Bronchial epithelial cell (primary cell): ENCODE results near the gene MICAL3. TPM values are rescaled to one million over a fixed set of nuclear protein-coding genes. Genes with fewer than 3 reads are reported as not detected.

ENCODE experiments used
- DNase-seq: peaks from one replicate; pipeline ENCODE4 v3.0.0-alpha.2; 2010; ENCODE audit warnings: low read depth
- FAIRE-seq: peaks from 2 replicates; lab custom pipeline; 2011; peaks lifted over from hg19 to GRCh38; lab: Jason Lieb, UNC
- H3K27me3 ChIP-seq: 2 replicates; pipeline ENCODE4 v1.5.1; 2011; ENCODE audit warnings: low read length; ENCODE audit not compliant: control insufficient read depth, insufficient read depth
- H3K36me3 ChIP-seq: 2 replicates; pipeline ENCODE4 v1.5.1; 2011; ENCODE audit warnings: low read length; ENCODE audit not compliant: control insufficient read depth, insufficient read depth
- H3K4me3 ChIP-seq: 2 replicates; pipeline ENCODE4 v1.5.1; 2011; ENCODE audit warnings: mild to moderate bottlenecking, low read depth, low read length, control low read depth
- total RNA-seq: library from RNA; depleted of rRNA; stranded (reverse); fragments of >200 nt; gene quantifications from 2 replicates; pipeline ENCODE4 v1.2.1, GENCODE V29; 2014
- TF ChIP-seq, protein P1 (sequence below): IDR thresholded peaks from 2 replicates; pipeline ENCODE4 v1.5.1; 2011; ENCODE audit warnings: mild to moderate bottlenecking, moderate library complexity, low read length, control low read depth, inconsistent platforms; ENCODE audit not compliant: insufficient read depth, severe bottlenecking

Gene MICAL3
- total RNA-seq, 1 donor from 2014 or later = 13.4 TPM

DNA sequence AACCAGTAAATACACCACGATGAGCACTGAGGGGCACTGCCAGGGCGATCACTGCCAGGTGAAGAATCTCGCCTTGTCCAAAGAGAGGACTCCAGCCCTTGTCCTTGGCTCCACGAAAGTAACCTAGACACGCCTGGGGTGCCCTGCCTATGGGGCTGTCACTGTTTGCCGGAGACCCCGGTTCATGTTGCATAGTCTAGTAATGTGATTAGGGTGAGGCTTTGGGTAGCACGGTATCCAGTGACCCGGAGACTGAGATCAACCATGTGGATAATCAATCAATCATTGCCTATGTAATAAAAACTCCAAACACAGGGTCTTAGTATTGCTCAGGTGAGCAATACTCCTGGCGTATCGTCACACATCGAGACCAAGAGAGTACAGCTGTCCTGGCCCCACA is 190.9 kb downstream of the MICAL3 start:
- H3K4me3 ChIP-seq = no peak overlapping the region
- TF ChIP-seq, protein P1, sequence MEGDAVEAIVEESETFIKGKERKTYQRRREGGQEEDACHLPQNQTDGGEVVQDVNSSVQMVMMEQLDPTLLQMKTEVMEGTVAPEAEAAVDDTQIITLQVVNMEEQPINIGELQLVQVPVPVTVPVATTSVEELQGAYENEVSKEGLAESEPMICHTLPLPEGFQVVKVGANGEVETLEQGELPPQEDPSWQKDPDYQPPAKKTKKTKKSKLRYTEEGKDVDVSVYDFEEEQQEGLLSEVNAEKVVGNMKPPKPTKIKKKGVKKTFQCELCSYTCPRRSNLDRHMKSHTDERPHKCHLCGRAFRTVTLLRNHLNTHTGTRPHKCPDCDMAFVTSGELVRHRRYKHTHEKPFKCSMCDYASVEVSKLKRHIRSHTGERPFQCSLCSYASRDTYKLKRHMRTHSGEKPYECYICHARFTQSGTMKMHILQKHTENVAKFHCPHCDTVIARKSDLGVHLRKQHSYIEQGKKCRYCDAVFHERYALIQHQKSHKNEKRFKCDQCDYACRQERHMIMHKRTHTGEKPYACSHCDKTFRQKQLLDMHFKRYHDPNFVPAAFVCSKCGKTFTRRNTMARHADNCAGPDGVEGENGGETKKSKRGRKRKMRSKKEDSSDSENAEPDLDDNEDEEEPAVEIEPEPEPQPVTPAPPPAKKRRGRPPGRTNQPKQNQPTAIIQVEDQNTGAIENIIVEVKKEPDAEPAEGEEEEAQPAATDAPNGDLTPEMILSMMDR = no peak
- no peaks in the 10 kb centered on the region for H3K27me3 ChIP-seq
- DNase-seq (no peak), FAIRE-seq (no peak)
- H3K36me3 ChIP-seq = peaks cover 8% of the 10 kb centered on the region

DNA sequence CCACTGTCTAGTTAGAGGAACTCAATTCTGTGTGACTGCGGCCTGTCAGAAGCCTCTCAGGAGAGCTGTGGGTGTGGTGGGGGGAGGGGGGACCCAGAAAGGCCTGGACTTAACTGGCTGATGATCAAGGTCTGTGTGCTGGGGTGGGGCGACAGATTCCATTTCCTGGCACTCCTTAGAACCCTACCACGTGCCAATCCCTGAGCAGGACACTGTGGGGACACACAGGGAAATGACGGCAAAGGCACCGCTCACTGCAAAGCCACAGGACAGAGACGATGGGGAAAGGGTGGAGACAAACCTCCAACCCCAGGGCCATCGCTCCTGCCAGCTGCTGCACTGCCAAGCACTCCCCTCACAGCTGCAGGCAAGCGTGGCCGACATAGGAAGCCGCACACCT is 191.7 kb downstream of the MICAL3 start:
- TF ChIP-seq, protein P1 = no peak
- FAIRE-seq = no peak

DNA sequence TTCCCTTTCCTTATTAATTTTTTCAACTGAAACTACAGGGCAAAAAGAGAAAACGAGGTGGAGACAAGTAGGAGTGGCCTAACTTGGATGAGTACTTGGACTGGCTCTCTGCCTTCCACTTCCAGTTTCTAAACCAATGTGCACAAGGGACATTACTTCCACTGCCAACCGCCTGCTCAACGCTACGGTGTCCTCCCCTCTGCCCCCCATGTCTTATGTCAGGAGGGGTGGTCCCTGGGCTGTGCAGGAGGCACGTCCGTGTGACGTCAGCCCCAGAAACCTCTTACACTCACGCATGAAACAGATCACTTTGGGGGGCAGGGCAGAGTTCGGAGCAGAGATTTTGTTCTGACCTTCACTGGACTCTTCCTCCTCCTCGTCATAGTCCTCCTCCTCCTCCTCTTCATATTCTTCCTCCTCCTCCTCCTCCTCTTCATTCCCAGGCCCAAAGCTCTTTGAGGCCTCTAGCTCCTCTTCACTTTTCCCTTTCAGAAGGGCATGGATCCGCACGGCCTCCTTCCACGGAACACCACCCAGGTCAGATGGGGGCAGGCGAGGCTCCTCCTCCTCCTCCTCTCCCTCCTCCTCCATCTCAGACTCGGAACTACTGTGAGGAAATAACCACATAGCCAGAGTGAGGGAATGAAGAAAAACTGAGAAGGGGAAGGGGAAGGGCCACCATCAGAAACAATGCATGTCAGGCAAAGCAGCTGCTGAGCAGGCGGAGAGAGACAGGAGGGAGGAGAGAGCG is 192.7 kb downstream of the MICAL3 start:
- H3K36me3 ChIP-seq = peaks cover 13% of the 10 kb centered on the region
- TF ChIP-seq, protein P1 = no peak
- no peak for DNase-seq
- FAIRE-seq = no peak
- no peak overlapping the region for H3K4me3 ChIP-seq
- H3K27me3 ChIP-seq = no peaks in the 10 kb centered on the region

More for the DNA sequence above, 191.7 kb downstream of the MICAL3 start:
- Histone ChIP-seq H3K4me3 (no peak overlapping the region), H3K36me3 (peaks cover 8% of the 10 kb centered on the region), H3K27me3 (no peaks in the 10 kb centered on the region)
- DNase-seq = no peak

DNA sequence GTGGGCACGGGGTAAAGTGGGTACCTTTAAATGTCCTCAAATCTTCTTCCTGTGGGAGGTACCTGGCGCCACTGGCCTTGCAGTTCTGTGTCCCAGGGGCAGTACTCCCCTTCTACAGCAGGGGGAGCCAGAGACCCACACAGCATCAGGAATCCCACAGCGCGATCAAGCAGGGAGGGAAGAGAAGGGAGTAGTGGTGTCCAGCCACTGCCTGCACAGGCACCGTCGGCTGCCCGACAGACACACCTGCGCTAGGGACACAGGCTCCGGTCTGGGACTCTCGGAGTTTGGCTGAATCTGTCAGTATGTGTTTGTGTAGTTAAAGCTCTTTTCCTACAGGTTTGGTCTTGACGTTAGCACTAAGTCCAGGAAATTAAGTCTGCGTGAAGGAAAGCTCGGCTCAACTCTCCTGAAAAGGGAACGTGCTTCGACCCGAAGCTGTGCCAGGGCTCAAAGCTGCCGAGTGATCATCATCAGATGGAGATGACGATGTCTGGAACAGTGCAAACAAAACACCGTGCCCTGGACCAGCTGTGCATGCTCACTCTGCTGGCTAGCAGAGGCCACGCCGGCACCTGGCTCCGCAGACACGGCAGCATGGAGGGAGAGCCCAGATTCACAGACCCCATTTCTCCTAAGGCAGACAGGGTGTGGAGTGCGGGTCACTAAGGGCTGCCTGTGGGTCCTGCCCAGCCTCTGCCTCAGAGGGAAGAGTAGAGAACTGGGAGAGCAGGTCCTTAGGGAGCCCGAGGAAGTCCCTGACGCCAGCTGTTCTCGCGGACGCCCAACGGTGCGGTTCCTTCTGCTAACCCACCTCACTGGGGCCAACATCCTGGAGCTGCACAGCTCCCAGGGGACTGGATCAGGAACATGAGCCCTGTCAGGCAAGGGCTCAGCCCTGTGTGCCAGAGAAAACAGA is 194.1 kb downstream of the MICAL3 start:
- TF ChIP-seq, protein P1 = peak; percentile 95
- DNase-seq = peak; percentile 78
- peak; percentile 99 for FAIRE-seq
- H3K4me3 ChIP-seq = no peak overlapping the region
- H3K36me3 ChIP-seq = peaks cover 17% of the 10 kb centered on the region
- H3K27me3 ChIP-seq = no peaks in the 10 kb centered on the region

DNA sequence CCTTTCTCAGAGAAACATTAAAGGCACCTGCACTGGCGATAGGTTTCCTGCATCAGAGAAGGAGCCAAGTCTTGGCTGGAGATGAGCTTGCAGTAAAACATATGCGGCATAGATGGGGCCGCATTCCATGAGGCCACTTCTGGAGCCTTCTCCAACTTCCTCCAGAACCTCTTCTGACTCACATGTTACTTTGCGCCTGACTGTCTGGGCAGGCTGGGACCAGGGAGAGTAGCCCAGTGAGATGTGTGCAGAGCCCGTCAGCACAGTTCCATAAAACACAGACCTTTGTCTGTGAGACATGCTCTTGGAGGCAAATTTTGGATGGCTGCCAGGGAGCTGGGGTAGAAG is 194.7 kb downstream of the MICAL3 start:
- peaks cover 18% of the 10 kb centered on the region for H3K36me3 ChIP-seq
- no peaks in the 10 kb centered on the region for H3K27me3 ChIP-seq
- TF ChIP-seq, protein P1 = no peak
- no peak for FAIRE-seq
- H3K4me3 ChIP-seq = no peak overlapping the region
- no peak for DNase-seq
